Measurements from ENCODE around the gene TSKS.

The TSKS gene

GRCh38 chr19:49701271-49701786 is 61.8 kb downstream of the TSKS start:
- TF ChIP-seq TEAD4 (IDR thresholded peaks at IDR 0.05) (no peak), TAF1 (IDR thresholded peaks at IDR 0.05; ENCODE audit: low read depth) (no peak), YY1 (IDR thresholded peaks at IDR 0.05; ENCODE audit: low read depth) (no peak), EGR1 (IDR thresholded peaks at IDR 0.05) (no peak), FOXM1 (IDR thresholded peaks at IDR 0.05; ENCODE audit: borderline replicate concordance, low read depth) (no peak), EP300 (IDR thresholded peaks at IDR 0.05; ENCODE audit: borderline replicate concordance) (no peak), NFIC (IDR thresholded peaks at IDR 0.05) (no peak), CEBPB (IDR thresholded peaks at IDR 0.05) (no peak), REST (IDR thresholded peaks at IDR 0.05; ENCODE audit: low read depth) (no peak), CREB1 (IDR thresholded peaks at IDR 0.05; ENCODE audit: low read depth) (no peak), TCF12 (IDR thresholded peaks at IDR 0.05; ENCODE audit: low read depth) (no peak), USF1 (IDR thresholded peaks at IDR 0.05) (no peak), ZBTB7A (IDR thresholded peaks at IDR 0.05; ENCODE audit: low read depth) (no peak), RAD21 (IDR thresholded peaks at IDR 0.05; ENCODE audit: low read depth) (no peak), MAX (IDR thresholded peaks at IDR 0.05) (no peak)

GRCh38 chr19:49700563-49700962 is 62.5 kb downstream of the TSKS start:
- TF ChIP-seq TCF12 (IDR thresholded peaks at IDR 0.05; ENCODE audit: low read depth) (no peak), CREB1 (IDR thresholded peaks at IDR 0.05; ENCODE audit: low read depth) (no peak), MAX (IDR thresholded peaks at IDR 0.05) (no peak), EP300 (IDR thresholded peaks at IDR 0.05; ENCODE audit: borderline replicate concordance) (no peak), USF1 (IDR thresholded peaks at IDR 0.05) (no peak), EGR1 (IDR thresholded peaks at IDR 0.05) (no peak), FOXM1 (IDR thresholded peaks at IDR 0.05; ENCODE audit: borderline replicate concordance, low read depth) (no peak), RAD21 (IDR thresholded peaks at IDR 0.05; ENCODE audit: low read depth) (no peak), NFIC (IDR thresholded peaks at IDR 0.05) (no peak), REST (IDR thresholded peaks at IDR 0.05; ENCODE audit: low read depth) (no peak), TEAD4 (IDR thresholded peaks at IDR 0.05) (no peak), YY1 (IDR thresholded peaks at IDR 0.05; ENCODE audit: low read depth) (no peak), CEBPB (IDR thresholded peaks at IDR 0.05) (no peak), TAF1 (IDR thresholded peaks at IDR 0.05; ENCODE audit: low read depth) (no peak), ZBTB7A (IDR thresholded peaks at IDR 0.05; ENCODE audit: low read depth) (no peak)

GRCh38 chr19:49699364-49699763 is 63.7 kb downstream of the TSKS start:
- TF ChIP-seq TAF1 (IDR thresholded peaks at IDR 0.05; ENCODE audit: low read depth) (no peak), ZBTB7A (IDR thresholded peaks at IDR 0.05; ENCODE audit: low read depth) (no peak), TCF12 (IDR thresholded peaks at IDR 0.05; ENCODE audit: low read depth) (no peak), EGR1 (IDR thresholded peaks at IDR 0.05) (no peak), REST (IDR thresholded peaks at IDR 0.05; ENCODE audit: low read depth) (no peak), MAX (IDR thresholded peaks at IDR 0.05) (no peak)

- TF ChIP-seq YY1 (IDR thresholded peaks at IDR 0.05; ENCODE audit: low read depth) (no peak), TEAD4 (IDR thresholded peaks at IDR 0.05) (no peak), MAX (IDR thresholded peaks at IDR 0.05) (no peak), EP300 (IDR thresholded peaks at IDR 0.05; ENCODE audit: borderline replicate concordance) (no peak), FOXM1 (IDR thresholded peaks at IDR 0.05; ENCODE audit: borderline replicate concordance, low read depth) (no peak), TCF12 (IDR thresholded peaks at IDR 0.05; ENCODE audit: low read depth) (no peak), CREB1 (IDR thresholded peaks at IDR 0.05; ENCODE audit: low read depth) (no peak), TAF1 (IDR thresholded peaks at IDR 0.05; ENCODE audit: low read depth) (no peak), REST (IDR thresholded peaks at IDR 0.05; ENCODE audit: low read depth) (no peak), NFIC (IDR thresholded peaks at IDR 0.05) (no peak), RAD21 (IDR thresholded peaks at IDR 0.05; ENCODE audit: low read depth) (no peak), USF1 (IDR thresholded peaks at IDR 0.05) (no peak), CEBPB (IDR thresholded peaks at IDR 0.05) (no peak), ZBTB7A (IDR thresholded peaks at IDR 0.05; ENCODE audit: low read depth) (no peak)
Measured at GRCh38 chr19:49696865-49697264, 66.2 kb downstream of the TSKS start.
